HepG2 (cell line): Measurements from ENCODE around the gene BCKDHA. TPM values are rescaled to one million over a fixed set of nuclear protein-coding genes. Genes with fewer than 3 reads are reported as not detected.

Source experiments
- AHDC1 ChIP-seq: sonication (generic); formaldehyde crosslinking; IDR thresholded peaks from 2 replicates; pipeline ENCODE4 v1.5.1; 2020; ENCODE audit warnings: mild to moderate bottlenecking, missing genetic modification reagents, borderline replicate concordance
- ARNT ChIP-seq: fragments of 450-650 bp; IDR thresholded peaks from 2 replicates; pipeline ENCODE4 v1.6.1; 2017
- ASH2L ChIP-seq: fragments of 300-600, 200-600 bp; sonication (generic); IDR thresholded peaks from 2 replicates; pipeline ENCODE4 v1.7.0; 2017; ENCODE audit warnings: low read depth, mild to moderate bottlenecking, moderate library complexity, mixed read lengths, low read length; ENCODE audit not compliant: insufficient read length
- ATF5 ChIP-seq: sonication (generic); formaldehyde crosslinking; IDR thresholded peaks from 2 replicates; pipeline ENCODE4 v1.4.0; 2020; ENCODE audit warnings: mild to moderate bottlenecking, low read depth, missing genetic modification reagents
- ATM ChIP-seq: fragments of 450-650 bp; IDR thresholded peaks from 2 replicates; pipeline ENCODE4 v1.7.1; 2017; ENCODE audit warnings: mild to moderate bottlenecking, borderline replicate concordance
- CREBL2 ChIP-seq: sonication (generic); formaldehyde crosslinking; IDR thresholded peaks from 2 replicates; pipeline ENCODE4 v1.8.1; 2023; ENCODE audit warnings: missing genetic modification reagents, mild to moderate bottlenecking, borderline replicate concordance
- GATA4 ChIP-seq: sonication (generic); IDR thresholded peaks from 2 replicates; pipeline ENCODE4 v1.6.1; 2016; ENCODE audit warnings: antibody characterized with exemption, low read depth, borderline replicate concordance
- GATAD1 ChIP-seq: IDR thresholded peaks from 2 replicates; pipeline ENCODE4 v1.6.1; 2016; ENCODE audit warnings: missing genetic modification reagents, missing compliant biosample characterization
- GATAD2A ChIP-seq: IDR thresholded peaks from 2 replicates; pipeline ENCODE4 v1.6.1; 2016
- GTF2F1 ChIP-seq: fragments of 150-350 bp; IDR thresholded peaks from 2 replicates; pipeline ENCODE4 v1.6.1; 2014; ENCODE audit warnings: low read length
- HDAC2 ChIP-seq: sonication (generic); formaldehyde crosslinking; IDR thresholded peaks from 2 replicates; pipeline ENCODE4 v1.4.0; 2020; ENCODE audit warnings: missing genetic modification reagents
- PHF20 ChIP-seq: sonication (generic); formaldehyde crosslinking; IDR thresholded peaks from 2 replicates; pipeline ENCODE4 v1.5.0; 2020; ENCODE audit warnings: mild to moderate bottlenecking, missing genetic modification reagents
- STAT5B ChIP-seq: sonication (generic); formaldehyde crosslinking; IDR thresholded peaks from 2 replicates; pipeline ENCODE4 v1.4.0; 2020; ENCODE audit warnings: missing genetic modification reagents
- SYNCRIP ChIP-seq: fragments of 200-400 bp; formaldehyde crosslinking; IDR thresholded peaks from 2 replicates; pipeline ENCODE4 v1.6.1; 2018; ENCODE audit warnings: mild to moderate bottlenecking, low read depth, low read length; ENCODE audit not compliant: insufficient read depth
- THAP11 ChIP-seq: IDR thresholded peaks from 2 replicates; pipeline ENCODE4 v1.6.1; 2016; ENCODE audit warnings: missing biosample characterization, missing genetic modification reagents
- ZNF563 ChIP-seq: sonication (generic); formaldehyde crosslinking; IDR thresholded peaks from 2 replicates; pipeline ENCODE4 v1.8.0; 2022; ENCODE audit warnings: mild to moderate bottlenecking, moderate library complexity, missing genetic modification reagents
- ZNF775 ChIP-seq: sonication (generic); formaldehyde crosslinking; IDR thresholded peaks from 2 replicates; pipeline ENCODE4 v1.4.0; 2020; ENCODE audit warnings: missing genetic modification reagents, mild to moderate bottlenecking, moderate library complexity, borderline replicate concordance
- polyA plus RNA-seq, 8 experiments: library from polyadenylated mRNA; depleted of rRNA in 3 of 8; stranded (reverse) in 7 of 8; unstranded in 1 of 8; fragments of >200 nt; fragmentation: Illumina TruSeq in 4 of 8; extraction: Trizol in 4 of 8; gene quantifications; 2 replicates each; pipeline versions ENCODE4 v1.2.1 to v1.2.3, GENCODE V29; 2011 to 2016; ENCODE audit warnings: low read depth in 4 of 8, missing spikeins in 1 of 8, mixed read lengths in 1 of 8; ENCODE audit not compliant: insufficient read depth in 1 of 8
- total RNA-seq, 5 experiments: library from RNA; depleted of rRNA; stranded (reverse); fragments of >200 nt; fragmentation: Illumina TruSeq; extraction: Trizol; gene quantifications; 2 replicates each; pipeline ENCODE4 v1.2.3, GENCODE V29; 2016; ENCODE audit warnings: low read depth in 1 of 5
- TF ChIP-seq, protein P1 (sequence below): sonication (generic); formaldehyde crosslinking; IDR thresholded peaks from 2 replicates; pipeline ENCODE4 v1.4.0; 2020; ENCODE audit warnings: mild to moderate bottlenecking, missing genetic modification reagents
- TF ChIP-seq, protein P2 (sequence below): sonication (generic); formaldehyde crosslinking; IDR thresholded peaks from 2 replicates; pipeline ENCODE4 v1.4.0; 2020; ENCODE audit warnings: low read depth, mild to moderate bottlenecking, missing genetic modification reagents

The BCKDHA gene
- total and polyA plus RNA-seq, 2 of the 13 experiments (the other 11 are each of a cell fraction or from before 2014, with no cell fraction given), result 11.8 to 31.5 TPM

DNA sequence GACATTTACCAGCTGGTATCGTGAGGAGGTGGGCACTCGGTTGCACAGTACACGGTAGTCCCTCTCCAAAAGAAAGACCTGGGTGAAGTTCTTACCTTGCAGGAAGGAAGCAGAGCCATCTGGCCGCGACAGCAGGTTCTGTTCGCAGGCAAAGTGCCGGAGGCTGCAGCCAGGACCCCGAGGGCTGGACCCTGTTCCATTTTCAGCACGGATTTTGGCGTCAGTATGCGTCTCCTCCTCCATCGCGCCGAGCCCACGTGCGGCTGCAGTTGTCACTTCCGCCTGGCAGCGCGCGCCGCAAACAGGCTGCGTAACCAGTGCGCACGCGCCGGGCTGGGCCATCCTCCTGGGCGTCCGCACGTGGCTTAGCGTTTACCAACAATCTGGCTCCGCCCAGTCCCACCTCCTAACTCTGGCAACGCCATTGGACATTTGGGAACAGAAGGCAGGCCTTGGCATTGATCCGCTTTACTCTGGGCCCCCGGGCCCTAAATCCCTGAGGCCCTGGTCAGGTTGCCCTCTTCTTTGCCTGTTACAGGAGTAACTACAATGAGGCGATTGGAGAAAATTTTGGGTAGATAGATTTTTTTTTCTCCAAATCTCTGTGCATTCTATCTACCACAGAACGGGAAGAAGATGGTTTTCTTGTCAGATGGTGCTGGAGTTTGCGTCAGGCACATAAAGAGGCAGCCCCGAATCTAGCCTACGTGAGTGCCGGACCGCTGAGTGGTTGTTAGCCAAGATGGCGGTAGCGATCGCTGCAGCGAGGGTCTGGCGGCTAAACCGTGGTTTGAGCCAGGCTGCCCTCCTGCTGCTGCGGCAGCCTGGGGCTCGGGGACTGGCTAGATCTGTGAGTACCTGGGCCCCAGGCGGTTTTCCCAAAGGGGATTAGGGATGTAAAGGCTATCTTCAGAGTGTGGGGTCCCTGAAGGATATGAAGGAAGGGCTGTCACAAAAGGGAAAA, at the start of gene BCKDHA, which contains the start of gene EXOSC5 (continued):
- TF ChIP-seq, protein P1, sequence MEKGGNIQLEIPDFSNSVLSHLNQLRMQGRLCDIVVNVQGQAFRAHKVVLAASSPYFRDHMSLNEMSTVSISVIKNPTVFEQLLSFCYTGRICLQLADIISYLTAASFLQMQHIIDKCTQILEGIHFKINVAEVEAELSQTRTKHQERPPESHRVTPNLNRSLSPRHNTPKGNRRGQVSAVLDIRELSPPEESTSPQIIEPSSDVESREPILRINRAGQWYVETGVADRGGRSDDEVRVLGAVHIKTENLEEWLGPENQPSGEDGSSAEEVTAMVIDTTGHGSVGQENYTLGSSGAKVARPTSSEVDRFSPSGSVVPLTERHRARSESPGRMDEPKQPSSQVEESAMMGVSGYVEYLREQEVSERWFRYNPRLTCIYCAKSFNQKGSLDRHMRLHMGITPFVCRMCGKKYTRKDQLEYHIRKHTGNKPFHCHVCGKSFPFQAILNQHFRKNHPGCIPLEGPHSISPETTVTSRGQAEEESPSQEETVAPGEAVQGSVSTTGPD (CRISPR knock-in tag), result no peak
- no peak for TF ChIP-seq ZNF775 (CRISPR knock-in tag)
- peak; percentile 92 for TF ChIP-seq GATAD1 (CRISPR knock-in tag)
- no peak for TF ChIP-seq GATA4
- TF ChIP-seq AHDC1 (CRISPR knock-in tag), result no peak
- TF ChIP-seq ARNT, result no peak
- no peak for TF ChIP-seq ZNF563 (CRISPR knock-in tag)
- TF ChIP-seq GTF2F1, result no peak
- TF ChIP-seq PHF20 (CRISPR knock-in tag), result peak; percentile 79
- TF ChIP-seq, protein P2, sequence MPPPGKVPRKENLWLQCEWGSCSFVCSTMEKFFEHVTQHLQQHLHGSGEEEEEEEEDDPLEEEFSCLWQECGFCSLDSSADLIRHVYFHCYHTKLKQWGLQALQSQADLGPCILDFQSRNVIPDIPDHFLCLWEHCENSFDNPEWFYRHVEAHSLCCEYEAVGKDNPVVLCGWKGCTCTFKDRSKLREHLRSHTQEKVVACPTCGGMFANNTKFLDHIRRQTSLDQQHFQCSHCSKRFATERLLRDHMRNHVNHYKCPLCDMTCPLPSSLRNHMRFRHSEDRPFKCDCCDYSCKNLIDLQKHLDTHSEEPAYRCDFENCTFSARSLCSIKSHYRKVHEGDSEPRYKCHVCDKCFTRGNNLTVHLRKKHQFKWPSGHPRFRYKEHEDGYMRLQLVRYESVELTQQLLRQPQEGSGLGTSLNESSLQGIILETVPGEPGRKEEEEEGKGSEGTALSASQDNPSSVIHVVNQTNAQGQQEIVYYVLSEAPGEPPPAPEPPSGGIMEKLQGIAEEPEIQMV (CRISPR knock-in tag), result no peak
- no peak for TF ChIP-seq SYNCRIP
- TF ChIP-seq CREBL2 (CRISPR knock-in tag), result no peak
- peak; percentile 91 for TF ChIP-seq THAP11 (CRISPR knock-in tag)
- no peak for TF ChIP-seq ATM
- no peak for TF ChIP-seq GATAD2A (CRISPR knock-in tag)
- peak; percentile 88 for TF ChIP-seq HDAC2
- no peak for TF ChIP-seq ATF5 (CRISPR knock-in tag)
- peak; percentile 93 for TF ChIP-seq ASH2L
- TF ChIP-seq STAT5B (CRISPR knock-in tag), result peak; percentile 72; the same call in 1 of the 2 replicates
